Type B pancreatic cell (in vitro differentiated cells): ENCODE data around the gene NKAIN2. TPM values are rescaled to one million over a fixed set of nuclear protein-coding genes. Genes with fewer than 3 reads are reported as not detected.

Source experiments
- DNase-seq: peaks from one replicate; pipeline ENCODE4 v3.0.0; 2021; ENCODE audit warnings: mixed read lengths; ENCODE audit not compliant: unreplicated experiment; ENCODE audit errors: extremely low spot score
- H3K27ac Mint-ChIP-seq: 2 replicates; pipeline ENCODE4 v1.8.0; 2021; ENCODE audit warnings: mild to moderate bottlenecking, mixed read lengths
- H3K27me3 Mint-ChIP-seq: 2 replicates; pipeline ENCODE4 v1.8.0; 2021; ENCODE audit warnings: mixed read lengths
- H3K36me3 Mint-ChIP-seq: 2 replicates; pipeline ENCODE4 v1.8.0; 2021; ENCODE audit warnings: mixed read lengths
- H3K4me1 Mint-ChIP-seq: one replicate; pipeline ENCODE4 v1.8.0; 2021; ENCODE audit warnings: mixed read lengths; ENCODE audit not compliant: unreplicated experiment
- H3K4me3 Mint-ChIP-seq: 2 replicates; pipeline ENCODE4 v1.8.0; 2021; ENCODE audit warnings: mild to moderate bottlenecking, mixed read lengths
- H3K9me3 Mint-ChIP-seq: 2 replicates; pipeline ENCODE4 v1.8.0; 2021; ENCODE audit warnings: mixed read lengths
- CTCF ChIP-seq: fragments of 200-600 bp; sonication (generic); conservative IDR thresholded peaks from 2 replicates; pipeline ENCODE4 v1.5.0; 2021; ENCODE audit warnings: antibody characterized with exemption, mild to moderate bottlenecking
- total RNA-seq: library from RNA; stranded (reverse); gene quantifications from 2 replicates; pipeline ENCODE4 v1.2.1, GENCODE V29; 2021; ENCODE audit warnings: low replicate concordance

Gene NKAIN2
- total RNA-seq, 1 donor from 2014 or later = 1.7 TPM

GRCh38 chr6:124757560-124757959 is 953.9 kb downstream of the NKAIN2 start:
- no peaks in the 10 kb centered on the region for H3K4me1 Mint-ChIP-seq
- DNase-seq = no peak
- no peaks in the 10 kb centered on the region for H3K36me3 Mint-ChIP-seq
- TF ChIP-seq CTCF = no peak
- H3K27me3 Mint-ChIP-seq = no peaks in the 10 kb centered on the region
- H3K4me3 Mint-ChIP-seq = no peak overlapping the region
- H3K9me3 Mint-ChIP-seq = peaks cover 7% of the 10 kb centered on the region
- no peak overlapping the region for H3K27ac Mint-ChIP-seq

- Mint-ChIP-seq H3K27ac (no peak overlapping the region), H3K9me3 (peaks cover 7% of the 10 kb centered on the region), H3K36me3 (no peaks in the 10 kb centered on the region), H3K4me3 (no peak overlapping the region), H3K4me1 (no peaks in the 10 kb centered on the region), H3K27me3 (no peaks in the 10 kb centered on the region)
- no peak for DNase-seq
- TF ChIP-seq CTCF = no peak
Observed at GRCh38 chr6:124758663-124759062, 955.0 kb downstream of the NKAIN2 start.

GRCh38 chr6:124765280-124765679 is 961.6 kb downstream of the NKAIN2 start:
- no peak overlapping the region for H3K4me3 Mint-ChIP-seq
- peaks cover 7% of the 10 kb centered on the region for H3K4me1 Mint-ChIP-seq
- no peak for TF ChIP-seq CTCF
- DNase-seq = no peak
- no peaks in the 10 kb centered on the region for H3K36me3 Mint-ChIP-seq
- H3K27ac Mint-ChIP-seq = no peak overlapping the region
- H3K27me3 Mint-ChIP-seq = no peaks in the 10 kb centered on the region
- H3K9me3 Mint-ChIP-seq = no peaks in the 10 kb centered on the region

GRCh38 chr6:124768224-124768623 is 964.6 kb downstream of the NKAIN2 start:
- no peak overlapping the region for H3K4me3 Mint-ChIP-seq
- H3K27ac Mint-ChIP-seq = no peak overlapping the region
- DNase-seq = no peak
- no peak for TF ChIP-seq CTCF
- H3K4me1 Mint-ChIP-seq = peaks cover 12% of the 10 kb centered on the region
- H3K36me3 Mint-ChIP-seq = no peaks in the 10 kb centered on the region
- no peaks in the 10 kb centered on the region for H3K9me3 Mint-ChIP-seq
- H3K27me3 Mint-ChIP-seq = no peaks in the 10 kb centered on the region

- no peak overlapping the region for H3K27ac Mint-ChIP-seq
- TF ChIP-seq CTCF = no peak
- H3K27me3 Mint-ChIP-seq = no peaks in the 10 kb centered on the region
- no peak overlapping the region for H3K4me3 Mint-ChIP-seq
- peaks cover 12% of the 10 kb centered on the region for H3K4me1 Mint-ChIP-seq
- no peaks in the 10 kb centered on the region for H3K36me3 Mint-ChIP-seq
- no peaks in the 10 kb centered on the region for H3K9me3 Mint-ChIP-seq
- DNase-seq = no peak
Observed at GRCh38 chr6:124769811-124770544, 966.3 kb downstream of the NKAIN2 start.

- Mint-ChIP-seq H3K36me3 (no peaks in the 10 kb centered on the region), H3K27ac (no peak overlapping the region)
- TF ChIP-seq CTCF = no peak
Observed at GRCh38 chr6:124770784-124771183, 967.1 kb downstream of the NKAIN2 start.

More at GRCh38 chr6:124770784-124771183, 967.1 kb downstream of the NKAIN2 start:
- DNase-seq = no peak
- H3K27me3 Mint-ChIP-seq = no peaks in the 10 kb centered on the region
- peaks cover 12% of the 10 kb centered on the region for H3K4me1 Mint-ChIP-seq
- no peaks in the 10 kb centered on the region for H3K9me3 Mint-ChIP-seq
- H3K4me3 Mint-ChIP-seq = no peak overlapping the region
